HG03442 (cell line): Measurements from ENCODE around the gene GLOD4.

Source experiments
- ATAC-seq: cut with Tn5 transposase; IDR thresholded peaks from one replicate; pipeline ENCODE4 v1.9.1; 2021; ENCODE audit warnings: mild to moderate bottlenecking, moderate library complexity; ENCODE audit not compliant: unreplicated experiment

GLOD4 gene

GRCh38 chr17:745406-745805 lies 36.7 kb downstream of the GLOD4 start:
- no peak for ATAC-seq

GRCh38 chr17:744937-745336 lies 37.1 kb downstream of the GLOD4 start:
- no peak for ATAC-seq

DNA sequence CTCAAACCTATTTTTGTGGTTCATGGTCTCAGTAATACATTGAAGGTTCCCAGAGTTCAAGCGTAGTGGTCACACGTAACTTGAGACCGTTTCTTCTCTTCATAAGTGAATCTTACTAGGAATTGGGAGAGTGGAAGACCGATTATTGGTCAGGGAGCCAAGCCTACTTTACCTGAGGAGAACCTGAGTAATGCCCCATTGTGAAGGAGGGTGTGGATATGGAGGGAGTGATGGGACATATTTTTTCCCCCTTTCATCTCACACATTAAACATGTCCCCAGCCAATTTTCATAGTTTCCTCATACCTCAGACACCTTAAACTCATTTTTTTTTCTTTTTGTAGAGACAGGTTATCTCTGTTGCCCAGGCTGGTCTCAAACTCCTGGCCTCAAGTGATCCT lies 38.9 kb downstream of the GLOD4 start:
- ATAC-seq: no peak

DNA sequence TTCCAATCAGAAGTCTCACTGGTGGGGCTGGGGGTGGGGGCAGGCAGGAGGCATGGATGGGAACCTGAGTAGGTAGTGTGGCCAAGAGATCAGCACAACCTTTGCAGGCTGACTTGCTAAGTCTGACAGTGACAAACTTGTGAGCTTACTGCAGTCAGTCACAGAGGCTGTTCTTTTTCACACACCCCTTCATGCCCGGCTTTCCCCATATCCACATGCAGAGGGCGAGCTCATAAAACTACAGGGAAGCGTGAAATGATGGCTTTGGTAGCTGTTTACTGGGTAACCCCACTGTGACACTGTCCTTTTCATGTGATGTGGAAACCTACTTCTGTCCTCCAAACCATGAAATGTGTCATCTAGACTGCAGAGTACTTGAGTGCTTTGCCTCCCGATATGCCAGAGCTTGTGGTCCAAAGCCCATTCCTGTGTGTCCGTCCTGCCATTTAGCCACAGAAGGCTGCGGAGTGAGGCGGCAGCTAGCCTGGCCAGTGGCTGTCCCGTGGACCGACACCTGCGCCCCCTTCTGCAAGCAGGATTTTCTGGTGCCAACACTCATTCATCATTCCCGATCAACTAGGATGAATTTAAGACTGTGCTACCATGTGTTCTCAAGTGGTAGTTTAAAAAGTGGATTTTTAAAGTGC lies 39.8 kb downstream of the GLOD4 start:
- ATAC-seq: no peak

- ATAC-seq: peak; percentile 69
These were observed 41.7 kb downstream of the GLOD4 start for GRCh38 chr17:740240-741017.

GRCh38 chr17:737561-738113 lies 44.4 kb downstream of the GLOD4 start:
- no peak for ATAC-seq

DNA sequence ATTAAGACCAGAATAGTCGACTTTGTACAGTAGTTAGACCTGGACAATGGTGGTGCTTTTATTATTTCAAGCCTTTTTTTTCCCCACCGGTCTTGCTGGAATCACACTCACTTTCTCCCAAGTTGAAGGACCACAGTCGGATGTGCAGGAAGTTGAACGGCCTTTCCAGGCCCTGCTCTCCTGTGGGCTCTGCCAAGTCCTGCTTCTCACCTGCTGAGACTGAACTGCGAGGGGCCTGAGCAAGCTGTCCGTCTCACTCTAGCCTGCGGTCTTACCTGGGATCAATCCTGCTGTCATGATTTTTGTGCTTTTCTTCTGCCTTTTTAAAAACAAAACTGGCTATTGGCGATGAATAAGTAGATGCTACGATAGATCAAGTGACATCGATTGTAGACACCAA lies 48.3 kb downstream of the GLOD4 start:
- ATAC-seq: no peak

GRCh38 chr17:732902-733720 lies 49.0 kb downstream of the GLOD4 start:
- ATAC-seq: no peak

DNA sequence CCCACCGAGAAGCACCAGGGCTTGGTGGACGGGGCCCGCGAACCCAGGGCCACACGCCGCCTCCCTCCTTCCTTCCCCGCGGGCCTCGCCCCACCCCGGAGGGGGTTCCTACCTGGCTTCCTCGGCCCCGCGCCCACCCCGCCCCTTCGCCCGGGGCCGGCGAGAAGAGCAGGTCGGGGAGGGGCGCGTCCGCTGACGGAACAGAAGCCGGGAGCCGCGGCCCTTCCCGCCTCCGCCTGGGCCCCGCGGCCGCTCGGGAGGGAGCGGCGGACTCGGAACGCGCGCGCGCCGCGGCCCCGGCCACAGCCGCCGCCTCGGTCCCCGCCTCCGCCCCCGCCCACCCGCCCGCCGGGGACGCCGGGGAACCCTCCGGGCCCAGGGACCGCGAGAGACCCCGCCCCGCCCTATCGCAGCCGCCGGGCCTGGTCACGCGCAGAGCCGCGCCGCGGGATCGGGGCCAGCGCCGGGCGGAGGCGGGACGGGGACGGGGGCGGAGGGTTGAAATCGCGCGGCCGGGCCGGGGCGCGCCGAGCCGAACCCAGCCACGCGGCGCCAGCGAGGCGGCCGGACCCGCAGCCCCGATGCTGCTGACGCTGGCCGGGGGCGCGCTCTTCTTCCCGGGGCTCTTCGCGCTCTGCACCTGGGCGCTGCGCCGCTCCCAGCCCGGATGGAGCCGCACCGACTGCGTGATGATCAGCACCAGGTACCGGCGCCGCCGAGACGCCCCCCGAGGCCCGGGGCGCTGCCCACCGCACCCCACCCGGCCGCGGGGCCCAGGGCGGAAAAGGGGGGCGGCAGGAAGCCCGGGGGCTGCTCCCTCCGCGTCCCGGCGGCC lies 49.8 kb downstream of the GLOD4 start, which contains the start of gene TLCD3A:
Gene TLCD3A (plus strand): TSS at position 530 of the 835 bp plus-strand sequence. CDS start 52 bp downstream, at position 582.
- ATAC-seq: no peak

DNA sequence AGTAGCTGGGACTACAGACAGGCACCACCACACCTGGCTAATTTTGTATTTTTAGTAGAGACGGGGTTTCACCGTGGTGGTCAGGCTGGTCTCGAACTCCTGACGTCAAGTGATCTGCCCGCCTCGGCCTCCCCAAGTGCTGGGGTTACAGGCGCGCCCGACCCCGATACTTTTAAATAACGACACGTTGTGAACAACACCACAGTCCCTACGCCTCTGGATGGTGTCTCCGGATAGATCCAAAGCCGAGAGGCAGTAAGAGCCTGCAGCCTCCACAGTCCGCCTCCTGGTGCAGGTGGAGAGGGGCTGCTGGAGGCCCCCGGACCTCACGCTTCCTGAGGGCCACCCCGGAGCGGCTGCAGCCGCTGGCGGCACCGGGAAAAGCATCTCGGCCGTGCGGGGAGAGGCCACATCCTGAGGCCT lies 50.4 kb downstream of the GLOD4 start:
- ATAC-seq: no peak

GRCh38 chr17:728911-729310 lies 53.2 kb downstream of the GLOD4 start:
- no peak for ATAC-seq

- no peak for ATAC-seq
These were observed 55.7 kb downstream of the GLOD4 start for GRCh38 chr17:726271-726919.

- no peak for ATAC-seq
These were observed 56.3 kb downstream of the GLOD4 start for GRCh38 chr17:725746-726145.

DNA sequence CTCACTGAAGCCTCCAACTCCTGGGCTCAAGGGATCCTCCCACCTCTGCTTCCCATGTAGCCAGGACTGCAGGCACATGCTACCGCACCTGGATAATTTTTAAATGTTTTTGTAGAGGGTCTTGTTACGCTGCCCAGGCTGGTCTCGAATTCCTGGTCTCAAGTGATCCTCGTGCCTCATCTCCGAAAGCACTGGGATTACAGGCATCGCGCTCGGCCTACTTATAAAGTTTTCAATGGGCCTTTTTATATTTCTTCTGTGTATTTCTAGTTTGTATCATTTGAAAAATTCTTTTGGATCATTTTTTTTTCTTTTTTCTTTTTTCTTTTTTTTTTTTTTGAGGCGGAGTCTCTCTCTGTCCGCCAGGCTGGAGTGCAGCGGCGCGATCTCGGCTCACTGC lies 57.0 kb downstream of the GLOD4 start:
- ATAC-seq: no peak

- no peak for ATAC-seq
These were observed 60.5 kb downstream of the GLOD4 start for GRCh38 chr17:721540-721937.

DNA sequence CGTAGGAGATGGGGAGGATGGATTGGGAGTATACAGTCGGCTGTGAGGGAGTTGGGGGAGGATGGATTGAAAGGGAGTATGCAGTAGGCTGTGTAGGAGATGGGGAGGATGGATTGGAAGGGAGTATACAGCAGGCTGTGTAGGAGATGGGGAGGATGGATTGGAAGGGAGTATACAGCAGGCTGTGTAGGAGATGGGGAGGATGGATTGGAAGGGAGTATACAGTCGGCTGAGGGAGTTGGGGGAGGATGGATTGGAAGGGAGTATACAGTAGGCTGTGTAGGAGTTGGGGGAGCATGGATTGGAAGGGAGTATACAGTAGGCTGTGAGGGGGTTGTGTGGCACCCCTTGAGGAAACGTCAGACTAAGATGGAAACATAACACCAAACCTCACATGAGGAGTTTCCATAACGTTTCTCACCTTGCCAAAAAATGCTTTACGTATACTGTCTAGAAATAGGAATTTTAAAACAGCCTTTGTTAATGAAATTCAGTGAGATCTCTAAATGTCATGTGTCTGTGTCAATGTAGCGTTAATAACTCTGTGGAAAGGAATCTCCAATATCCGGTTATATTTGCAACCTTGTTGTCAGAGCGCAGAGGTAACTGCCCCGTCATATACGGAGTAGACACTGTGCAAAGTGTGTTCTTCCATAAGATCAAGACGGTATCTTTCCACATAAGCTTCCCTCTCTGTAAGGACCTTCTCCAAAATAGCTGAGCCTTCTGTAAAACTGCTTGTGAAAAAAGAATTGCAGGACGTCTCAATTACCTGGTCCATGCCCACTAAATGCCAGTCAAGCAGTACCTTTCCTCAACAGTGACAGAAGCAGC lies 61.2 kb downstream of the GLOD4 start:
- no peak for ATAC-seq

- no peak for ATAC-seq
These were observed 64.0 kb downstream of the GLOD4 start for GRCh38 chr17:718075-718474.
